HG03060 (cell line): ENCODE results near the gene SLC10A2.
"Not testable (repeated sequence)": the region's sequence is repeated elsewhere in the genome, so short reads cannot be mapped to it uniquely, and the experiment has no call there.

Experiments used
- ATAC-seq: cut with Tn5 transposase; IDR thresholded peaks from one replicate; pipeline ENCODE4 v1.9.1; 2021; ENCODE audit warnings: low read depth, moderate number of reproducible peaks; ENCODE audit not compliant: unreplicated experiment

SLC10A2 gene

GRCh38 chr13:103066079-103066780 lies at the start of gene SLC10A2:
Gene SLC10A2 (minus strand): TSS chr13:103066417. CDS start chr13:103066249, 168 bp downstream.
- no peak for ATAC-seq

- ATAC-seq: no peak
Observed at GRCh38 chr13:103107580-103107979, 41.4 kb upstream of the SLC10A2 start.

- ATAC-seq: no peak
Observed at GRCh38 chr13:103104340-103104739, 38.1 kb upstream of the SLC10A2 start.

GRCh38 chr13:103103456-103103855 lies 37.2 kb upstream of the SLC10A2 start:
- ATAC-seq: not testable (repeated sequence)

GRCh38 chr13:103102482-103102881 lies 36.3 kb upstream of the SLC10A2 start:
- ATAC-seq: no peak

- ATAC-seq: no peak
Observed at GRCh38 chr13:103101901-103102300, 35.7 kb upstream of the SLC10A2 start.

GRCh38 chr13:103101500-103101899 lies 35.3 kb upstream of the SLC10A2 start:
- ATAC-seq: no peak

DNA sequence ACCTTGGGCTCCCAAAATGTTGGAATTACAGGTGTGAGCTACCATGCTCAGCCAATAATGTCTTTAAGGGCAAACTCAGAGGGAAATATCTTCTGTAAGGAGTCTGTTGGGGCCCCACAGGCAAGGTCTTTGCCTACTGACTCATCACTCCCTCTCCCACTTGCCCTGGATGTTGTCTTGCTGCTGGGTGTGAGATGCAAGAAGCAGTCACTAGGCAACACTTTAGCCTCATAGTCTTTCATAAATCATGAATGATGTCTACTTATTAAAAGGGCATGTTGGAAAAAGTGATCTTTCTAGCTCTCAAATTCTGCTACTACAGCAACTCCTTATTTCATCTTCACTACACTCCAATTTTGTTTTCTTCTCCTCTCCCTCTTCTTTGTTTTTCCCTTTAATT lies 34.6 kb upstream of the SLC10A2 start:
- no peak for ATAC-seq

DNA sequence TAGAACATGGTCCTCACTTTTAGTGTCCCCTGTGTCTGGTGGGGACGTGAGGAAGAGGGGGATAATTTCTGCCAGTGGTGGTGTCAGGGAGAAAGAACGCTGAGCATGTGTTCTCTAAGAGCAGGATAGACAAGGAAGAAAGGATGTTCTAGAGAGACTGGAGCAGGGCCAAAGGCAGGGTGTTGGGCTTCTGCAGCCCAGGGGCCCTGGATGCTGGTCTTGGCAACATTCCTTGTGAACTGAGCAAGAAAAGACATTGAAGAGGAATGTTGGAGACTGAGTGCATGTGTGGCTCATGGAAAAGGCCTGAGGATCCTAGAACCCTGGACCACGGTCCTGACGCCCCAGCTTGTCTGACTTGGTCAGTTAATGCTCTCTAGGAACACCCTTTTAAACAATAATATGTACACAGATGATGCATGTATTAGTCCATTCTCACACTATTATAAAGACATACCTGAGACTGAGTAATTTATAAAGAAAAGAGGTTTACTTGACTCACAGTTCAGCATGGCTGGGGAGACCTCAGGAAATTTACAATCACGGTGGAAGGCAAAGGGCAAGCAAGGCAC lies 33.6 kb upstream of the SLC10A2 start:
- no peak for ATAC-seq

GRCh38 chr13:103098535-103098934 lies 32.3 kb upstream of the SLC10A2 start:
- no peak for ATAC-seq

DNA sequence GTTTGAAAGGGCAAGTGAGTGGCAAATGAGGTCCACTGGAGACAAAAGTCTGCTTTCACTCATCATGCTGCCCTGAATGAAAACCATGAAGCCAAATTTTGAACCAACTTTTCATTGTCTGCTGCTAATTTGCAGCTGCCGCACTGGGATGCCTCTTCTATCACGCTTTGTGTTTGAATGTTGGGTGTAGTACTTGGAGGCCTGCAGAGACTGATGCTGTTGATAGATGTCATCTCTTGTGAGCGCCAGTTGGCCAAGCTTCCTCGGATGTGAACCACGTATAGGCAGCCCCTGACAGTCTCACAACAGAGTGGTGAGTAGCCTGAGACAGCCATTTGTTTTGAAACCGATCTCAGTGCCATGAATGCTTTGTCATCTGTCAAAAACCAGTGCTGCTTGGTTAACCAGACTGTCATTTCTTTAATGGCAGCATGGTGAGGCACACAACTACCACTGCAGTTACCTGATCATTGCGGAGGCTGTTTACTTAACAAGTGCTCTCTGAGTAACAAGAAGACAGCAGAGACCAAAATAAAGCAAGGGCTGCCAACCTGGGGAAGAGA lies 31.2 kb upstream of the SLC10A2 start:
- no peak for ATAC-seq

GRCh38 chr13:103093649-103094048 lies 27.4 kb upstream of the SLC10A2 start:
- ATAC-seq: not testable (repeated sequence)

DNA sequence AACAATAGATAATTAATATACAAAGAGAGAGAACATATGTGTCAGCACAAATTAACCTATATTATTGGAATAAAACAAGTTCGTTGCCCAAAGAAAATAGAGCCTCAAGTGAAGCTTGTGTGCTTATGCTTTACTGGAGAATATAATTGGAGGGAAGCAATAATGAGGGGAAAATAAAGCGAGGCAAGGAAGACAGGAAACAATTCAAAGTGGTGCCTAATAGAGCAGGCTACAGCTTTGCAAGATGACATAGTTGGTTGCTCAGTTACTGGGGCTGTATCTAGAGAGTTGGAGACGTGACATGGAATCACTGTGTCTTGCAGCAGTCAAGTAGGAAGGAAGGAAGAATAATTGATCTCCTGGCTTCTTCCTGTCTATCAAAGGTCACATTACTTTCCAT lies 21.1 kb upstream of the SLC10A2 start:
- ATAC-seq: no peak

DNA sequence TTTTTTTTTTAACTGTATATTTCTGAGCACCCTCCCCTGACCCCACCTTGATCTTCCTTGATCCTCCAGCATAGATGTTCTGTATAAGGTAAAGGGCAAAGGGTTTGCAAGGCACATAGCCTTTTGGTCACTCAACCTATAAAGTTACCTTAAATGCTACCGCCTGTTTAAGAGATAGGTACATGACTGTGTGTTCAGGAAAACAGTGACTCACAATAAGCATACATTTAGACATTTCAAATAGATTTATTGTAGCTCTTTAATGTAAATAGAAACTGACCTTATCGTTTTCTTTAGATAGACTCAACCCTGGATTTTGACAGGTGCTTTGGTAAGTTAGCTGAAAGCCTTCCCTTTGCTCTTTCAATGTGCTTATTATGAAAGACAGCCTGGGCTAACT lies 15.2 kb upstream of the SLC10A2 start:
- ATAC-seq: no peak

- ATAC-seq: no peak
Observed at GRCh38 chr13:103078158-103078557, 11.9 kb upstream of the SLC10A2 start.

GRCh38 chr13:103068836-103069235 lies 2.6 kb upstream of the SLC10A2 start:
- no peak for ATAC-seq

GRCh38 chr13:103067751-103068555 lies 1.7 kb upstream of the SLC10A2 start:
- ATAC-seq: no peak

DNA sequence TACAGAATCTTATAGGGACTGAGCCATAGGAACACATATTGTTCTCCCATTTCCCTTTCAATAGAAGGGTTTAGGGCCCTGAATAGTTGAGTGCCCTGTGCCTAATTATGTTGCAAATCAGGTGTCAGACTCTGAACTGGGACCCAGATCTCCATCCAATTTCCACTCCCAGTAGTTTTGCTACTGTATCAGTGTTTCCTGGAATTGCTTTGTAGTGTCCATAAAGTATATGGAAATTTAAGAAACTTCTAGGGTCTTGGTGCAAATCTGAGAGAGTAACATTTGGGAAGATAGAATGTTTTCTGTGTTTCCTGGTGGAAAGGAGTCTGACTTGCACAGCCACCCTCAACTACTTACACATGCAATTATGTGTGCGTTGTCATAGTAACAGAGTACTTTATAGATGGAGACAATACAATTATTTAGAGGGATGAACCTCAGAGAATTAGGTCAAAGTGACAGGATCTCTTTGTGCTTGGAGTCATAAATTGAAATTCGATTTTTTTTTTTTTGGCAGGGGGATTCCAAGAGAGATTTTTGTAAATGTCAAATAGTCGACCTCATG lies 646 bp upstream of the SLC10A2 start:
- ATAC-seq: no peak

DNA sequence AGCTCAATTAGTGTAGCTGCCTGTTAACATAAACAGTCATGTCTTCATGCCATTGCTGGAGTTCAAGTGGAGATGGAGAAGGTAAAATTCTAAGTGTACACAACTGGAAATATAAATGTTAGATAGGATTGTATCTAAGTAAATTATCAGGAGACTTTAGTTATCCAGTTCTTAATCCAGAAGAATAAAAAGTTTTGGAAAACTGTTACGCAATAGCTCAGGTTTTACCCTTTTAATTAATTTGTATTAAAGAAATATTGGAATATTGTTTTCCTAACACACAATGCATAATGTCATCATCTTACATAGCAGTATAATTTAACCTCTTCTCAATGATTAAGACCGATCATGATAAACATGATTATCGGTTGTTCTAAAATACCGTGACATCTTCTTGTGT lies 2.8 kb downstream of the SLC10A2 start:
- ATAC-seq: no peak

- ATAC-seq: no peak
Observed at GRCh38 chr13:103062079-103062478, 4.1 kb downstream of the SLC10A2 start.

- ATAC-seq: no peak
Observed at GRCh38 chr13:103056008-103056407, 10.2 kb downstream of the SLC10A2 start.
